ENCODE results near the gene GXYLT1. TPM values are rescaled to one million over a fixed set of nuclear protein-coding genes. Genes with fewer than 3 reads are reported as not detected.
A peak's percentile ranks its signal among the peaks of the same experiment; 100 is the strongest.

The GXYLT1 gene
- total RNA-seq, 2 donors from 2014 or later = 9.3 to 11.1 TPM

GRCh38 chr12:42086031-42086430, 58.6 kb downstream of the GXYLT1 start:
- no peaks in the 10 kb centered on the region for H3K27me3 ChIP-seq
- H3K9ac ChIP-seq (ENCODE audit: low read depth in 2 of 2, low read length in 2 of 2) = no peak overlapping the region
- intact Hi-C loops (cut with DNase I) = no loop called here
- TF ChIP-seq CTCF (IDR thresholded peaks at IDR 0.05) = no peak
- no peaks in the 10 kb centered on the region for H3K4me1 ChIP-seq
- no peak overlapping the region for H3K4me3 ChIP-seq
- no peak overlapping the region for H3K27ac ChIP-seq
- H3K9me3 ChIP-seq = no peaks in the 10 kb centered on the region
- no peaks in the 10 kb centered on the region for H3K36me3 ChIP-seq
- no peak for DNase-seq

GRCh38 chr12:42085594-42085993, 59.1 kb downstream of the GXYLT1 start:
- no peak overlapping the region for H3K27ac ChIP-seq
- intact Hi-C loops (cut with DNase I) = no loop called here
- no peaks in the 10 kb centered on the region for H3K27me3 ChIP-seq
- H3K36me3 ChIP-seq = no peaks in the 10 kb centered on the region
- H3K9me3 ChIP-seq = no peaks in the 10 kb centered on the region
- H3K4me3 ChIP-seq = no peak overlapping the region
- DNase-seq = no peak
- no peaks in the 10 kb centered on the region for H3K4me1 ChIP-seq
- H3K9ac ChIP-seq (ENCODE audit: low read depth in 2 of 2, low read length in 2 of 2) = no peak overlapping the region
- no peak for TF ChIP-seq CTCF (IDR thresholded peaks at IDR 0.05)

- no peak overlapping the region for H3K4me3 ChIP-seq
- intact Hi-C loops (cut with DNase I) = no loop called here
- H3K4me1 ChIP-seq = no peaks in the 10 kb centered on the region
- no peaks in the 10 kb centered on the region for H3K27me3 ChIP-seq
- no peaks in the 10 kb centered on the region for H3K36me3 ChIP-seq
- no peak for DNase-seq
- H3K9ac ChIP-seq (ENCODE audit: low read depth in 2 of 2, low read length in 2 of 2) = no peak overlapping the region
- no peak overlapping the region for H3K27ac ChIP-seq
- no peak for TF ChIP-seq CTCF (IDR thresholded peaks at IDR 0.05)
- no peaks in the 10 kb centered on the region for H3K9me3 ChIP-seq
Observed at GRCh38 chr12:42084522-42084921, 60.2 kb downstream of the GXYLT1 start.

GRCh38 chr12:42076976-42077375, 67.7 kb downstream of the GXYLT1 start:
- Histone ChIP-seq H3K4me1 (no peaks in the 10 kb centered on the region), H3K27ac (no peak overlapping the region), H3K27me3 (no peaks in the 10 kb centered on the region), H3K9ac (ENCODE audit: low read depth in 2 of 2, low read length in 2 of 2) (no peak overlapping the region), H3K36me3 (no peaks in the 10 kb centered on the region), H3K9me3 (no peaks in the 10 kb centered on the region), H3K4me3 (no peak overlapping the region)
- no peak for DNase-seq
- no peak for TF ChIP-seq CTCF (IDR thresholded peaks at IDR 0.05)
- intact Hi-C loops (cut with DNase I) = no loop called here

GRCh38 chr12:42070036-42070435, 74.6 kb downstream of the GXYLT1 start:
- Histone ChIP-seq H3K9me3 (no peaks in the 10 kb centered on the region), H3K27ac (no peak overlapping the region), H3K27me3 (no peaks in the 10 kb centered on the region), H3K4me1 (no peaks in the 10 kb centered on the region), H3K4me3 (no peak overlapping the region), H3K36me3 (no peaks in the 10 kb centered on the region), H3K9ac (ENCODE audit: low read depth in 2 of 2, low read length in 2 of 2) (peak overlapping the region in 1 of 2 donors; percentile 12)
- TF ChIP-seq CTCF (IDR thresholded peaks at IDR 0.05) = no peak
- no peak for DNase-seq
- intact Hi-C loops (cut with DNase I) = no loop called here

GRCh38 chr12:42059127-42059526, 85.5 kb downstream of the GXYLT1 start:
- DNase-seq = no peak
- no peak for TF ChIP-seq CTCF (IDR thresholded peaks at IDR 0.05)
- H3K9ac ChIP-seq (ENCODE audit: low read depth in 2 of 2, low read length in 2 of 2) = no peak overlapping the region
- no peaks in the 10 kb centered on the region for H3K27me3 ChIP-seq
- no peaks in the 10 kb centered on the region for H3K4me1 ChIP-seq
- no peak overlapping the region for H3K27ac ChIP-seq
- H3K9me3 ChIP-seq = no peaks in the 10 kb centered on the region
- H3K4me3 ChIP-seq = no peak overlapping the region
- no peaks in the 10 kb centered on the region for H3K36me3 ChIP-seq
- intact Hi-C loops (cut with DNase I) = no loop called here

Data from colonic mucosa (tissue), 4 donors.